CD14-positive monocyte (primary cell): ENCODE data around the gene ELAPOR1. TPM values are rescaled to one million over a fixed set of nuclear protein-coding genes. Genes with fewer than 3 reads are reported as not detected.

ENCODE experiments used
- DNase-seq, 3 donors: peaks; one replicate each; pipeline ENCODE4 v3.0.0-alpha.2; 2011 to 2022
- H2AFZ ChIP-seq: 2 replicates; pipeline ENCODE4 v1.6.0; 2012; ENCODE audit warnings: mild to moderate bottlenecking, low read depth, low read length, inconsistent platforms; ENCODE audit not compliant: insufficient read depth, poor library complexity, severe bottlenecking
- H3K27ac ChIP-seq, 2 donors: 1 replicate in 1 of 2; 2 replicates in 1 of 2; pipeline ENCODE4 v1.5.1; 2012 to 2013; ENCODE audit warnings: low read length in 2 of 2, control low read depth in 1 of 2, inconsistent platforms in 1 of 2, low read depth in 1 of 2, mild to moderate bottlenecking in 1 of 2
- H3K27me3 ChIP-seq, 2 donors: one replicate each; pipeline versions ENCODE4 v1.6.0 to v1.6.1; 2011 to 2013; ENCODE audit warnings: low read length in 2 of 2; ENCODE audit not compliant: control insufficient read depth in 2 of 2, insufficient read depth in 2 of 2
- H3K36me3 ChIP-seq, 2 donors: replicated peaks in 1 of 2; 1 replicate in 1 of 2; 2 replicates in 1 of 2; pipeline versions ENCODE4 v1.5.1 to v1.6.1; 2012 to 2013; ENCODE audit warnings: low read length in 2 of 2, control low read depth in 1 of 2, inconsistent platforms in 1 of 2, mild to moderate bottlenecking in 1 of 2; ENCODE audit not compliant: insufficient read depth in 2 of 2, control insufficient read depth in 1 of 2
- H3K4me1 ChIP-seq, 2 donors: 1 replicate in 1 of 2; 2 replicates in 1 of 2; pipeline versions ENCODE4 v1.5.1 to v1.6.1; 2012 to 2013; ENCODE audit warnings: low read length in 2 of 2, control low read depth in 1 of 2, inconsistent platforms in 1 of 2, mild to moderate bottlenecking in 1 of 2, moderate library complexity in 1 of 2; ENCODE audit not compliant: insufficient read depth in 2 of 2, control insufficient read depth in 1 of 2
- H3K4me2 ChIP-seq: replicated peaks from 2 replicates; pipeline ENCODE3; 2012; ENCODE audit warnings: low read length, moderate library complexity, mild to moderate bottlenecking; ENCODE audit not compliant: poor library complexity, severe bottlenecking; ENCODE audit errors: extremely low read depth
- H3K4me3 ChIP-seq, 3 experiments: fragments of 200-600 bp in 1 of 3; sonication (generic) in 1 of 3; replicated peaks in 1 of 3; 1 replicate in 2 of 3; 2 replicates in 1 of 3; pipeline ENCODE4 v1.5.1; 2011 to 2013; ENCODE audit warnings: low read length in 3 of 3, mild to moderate bottlenecking in 3 of 3, control low read depth in 2 of 3, low read depth in 2 of 3, inconsistent platforms in 1 of 3, moderate library complexity in 1 of 3
- H3K79me2 ChIP-seq: 2 replicates; pipeline ENCODE4 v1.6.0; 2012; ENCODE audit warnings: mild to moderate bottlenecking, control low read depth, inconsistent platforms, low read length, moderate library complexity; ENCODE audit not compliant: insufficient read depth
- H3K9ac ChIP-seq: 2 replicates; pipeline ENCODE4 v1.6.0; 2017; ENCODE audit warnings: low read length, mild to moderate bottlenecking; ENCODE audit not compliant: insufficient read depth, poor library complexity, severe bottlenecking
- H3K9me3 ChIP-seq, 2 donors: replicated peaks in 1 of 2; 1 replicate in 1 of 2; 2 replicates in 1 of 2; pipeline versions ENCODE4 v1.5.1 to v1.6.1; 2012 to 2013; ENCODE audit warnings: low read length in 2 of 2, control low read depth in 1 of 2; ENCODE audit not compliant: control insufficient read depth in 1 of 2, insufficient read depth in 1 of 2
- H4K20me1 ChIP-seq: 2 replicates; pipeline ENCODE4 v1.6.0; 2012; ENCODE audit warnings: mild to moderate bottlenecking, low read length, control low read depth, moderate library complexity; ENCODE audit not compliant: insufficient read depth
- H3K27ac Mint-ChIP-seq, 7 donors: one replicate each; pipeline ENCODE4 v1.8.0; 2020; ENCODE audit warnings: mild to moderate bottlenecking in 7 of 7, mixed read lengths in 7 of 7, moderate library complexity in 6 of 7, inconsistent platforms in 2 of 7
- H3K27me3 Mint-ChIP-seq, 3 donors: one replicate each; pipeline ENCODE4 v1.8.0; 2021 to 2022; ENCODE audit warnings: low read depth in 3 of 3, mild to moderate bottlenecking in 3 of 3, mixed read lengths in 3 of 3, moderate library complexity in 3 of 3, inconsistent platforms in 1 of 3
- H3K36me3 Mint-ChIP-seq, 2 donors: one replicate each; pipeline ENCODE4 v1.8.0; 2020; ENCODE audit warnings: mixed read lengths in 2 of 2, inconsistent platforms in 1 of 2, mild to moderate bottlenecking in 1 of 2
- H3K4me1 Mint-ChIP-seq: one replicate; pipeline ENCODE4 v1.8.0; 2020; ENCODE audit warnings: mild to moderate bottlenecking, mixed read lengths
- H3K4me3 Mint-ChIP-seq, 2 donors: one replicate each; pipeline ENCODE4 v1.8.0; 2020; ENCODE audit warnings: mild to moderate bottlenecking in 2 of 2, mixed read lengths in 2 of 2, moderate library complexity in 1 of 2
- H3K9me3 Mint-ChIP-seq, 7 donors: one replicate each; pipeline ENCODE4 v1.8.0; 2020 to 2022; ENCODE audit warnings: mixed read lengths in 7 of 7, mild to moderate bottlenecking in 6 of 7, moderate library complexity in 6 of 7, inconsistent platforms in 2 of 7
- CTCF ChIP-seq: fragments of 200-600 bp; IDR thresholded peaks from one replicate; pipeline ENCODE4 v1.8.0; 2022; ENCODE audit warnings: antibody characterized with exemption, mild to moderate bottlenecking
- WGBS: methylation state at CpG from one replicate; pipeline ENCODE4 v1.1.5; 2013; ENCODE audit warnings: missing lambda C conversion rate; ENCODE audit not compliant: insufficient coverage; 5-methylcytosine and 5-hydroxymethylcytosine counted together
- intact Hi-C, 2 donors: fragments of 100-400 bp; cut with micrococcal nuclease; formaldehyde crosslinking; loops; one replicate each; pipeline versions ENCODE4 v1.15.0 to v1.15.1; 2023
- polyA plus RNA-seq, 3 donors: library from polyadenylated mRNA; depleted of rRNA in 1 of 3; unstranded in 2 of 3; stranded (reverse) in 1 of 3; fragments of 300-500 nt in 2 of 3; fragments of >200 nt in 1 of 3; fragmentation: Illumina TruSeq in 2 of 3; gene quantifications; 1 replicate in 2 of 3; 2 replicates in 1 of 3; pipeline ENCODE4 v1.2.3, GENCODE V29; 2012 to 2021

The ELAPOR1 gene
- polyA plus RNA-seq, 3 donors: 0.12 TPM; not detected in 2

GRCh38 chr1:109159326-109159725 is 45.4 kb downstream of the ELAPOR1 start:
- no peaks in the 10 kb centered on the region for H3K27me3 ChIP-seq
- WGBS: 86% methylated on average over 2 of the region's 3 CpGs
- no peaks in the 10 kb centered on the region for H3K36me3 ChIP-seq
- H3K4me2 ChIP-seq: no peak overlapping the region
- H3K4me1 ChIP-seq: peaks cover 47 to 48% of the 10 kb centered on the region in 2 donors
- Mint-ChIP-seq H3K27ac (peak overlapping the region in 2 of 7 donors; percentile 6 to 16), H3K4me1 (peaks cover 51% of the 10 kb centered on the region), H3K9me3 (no peaks in the 10 kb centered on the region), H3K4me3 (no peak overlapping the region), H3K27me3 (peaks cover 0 to 7% (median 3%) of the 10 kb centered on the region in 3 donors), H3K36me3 (no peaks in the 10 kb centered on the region)
- H2AFZ ChIP-seq: no peak overlapping the region
- H4K20me1 ChIP-seq: no peaks in the 10 kb centered on the region
- H3K79me2 ChIP-seq: no peaks in the 10 kb centered on the region
- H3K27ac ChIP-seq: no peak overlapping the region
- intact Hi-C loops: no loop called here
- H3K4me3 ChIP-seq: no peak overlapping the region
- no peak for TF ChIP-seq CTCF
- no peak for DNase-seq
- no peak overlapping the region for H3K9ac ChIP-seq
- H3K9me3 ChIP-seq: no peaks in the 10 kb centered on the region

- Histone ChIP-seq H3K9ac (no peak overlapping the region), H3K4me3 (no peak overlapping the region), H3K9me3 (no peaks in the 10 kb centered on the region), H3K79me2 (no peaks in the 10 kb centered on the region), H3K4me2 (no peak overlapping the region), H3K27ac (no peak overlapping the region), H3K27me3 (no peaks in the 10 kb centered on the region), H3K36me3 (no peaks in the 10 kb centered on the region), H4K20me1 (no peaks in the 10 kb centered on the region), H2AFZ (no peak overlapping the region), H3K4me1 (peaks cover 55 to 57% of the 10 kb centered on the region in 2 donors)
- H3K4me1 Mint-ChIP-seq: peaks cover 58% of the 10 kb centered on the region
- no peaks in the 10 kb centered on the region for H3K36me3 Mint-ChIP-seq
- no peaks in the 10 kb centered on the region for H3K9me3 Mint-ChIP-seq
- peak; percentile 19 to 60 (median 30) for DNase-seq
- H3K27me3 Mint-ChIP-seq: peaks cover 0 to 1% (median under 1%) of the 10 kb centered on the region in 3 donors
- intact Hi-C loops: no loop called here
- H3K27ac Mint-ChIP-seq: peak overlapping the region in 6 of 7 donors; percentile 24 to 91 (median 69)
- no CpG with 5 or more reads among the region's 7 CpGs for WGBS
- no peak for TF ChIP-seq CTCF
- no peak overlapping the region for H3K4me3 Mint-ChIP-seq
Observed at GRCh38 chr1:109160071-109160840, 46.3 kb downstream of the ELAPOR1 start.
